Esophagus muscularis mucosa (tissue), 4 donors: Measurements from ENCODE around the gene UCP2.

Experiments
- EP300 ChIP-seq: sonication (generic); formaldehyde crosslinking; IDR thresholded peaks from one replicate; pipeline ENCODE4 v1.6.1; 2017; ENCODE audit warnings: antibody characterized with exemption
- POLR2A ChIP-seq: fragments of 450-650 bp; IDR thresholded peaks from one replicate; pipeline ENCODE4 v1.6.1; 2017; ENCODE audit warnings: antibody characterized with exemption, moderate library complexity, mild to moderate bottlenecking, low read depth
- POLR2AphosphoS5 ChIP-seq, 2 donors: sonication (generic); formaldehyde crosslinking; IDR thresholded peaks; one replicate each; pipeline ENCODE4 v1.6.1; 2017; ENCODE audit warnings: antibody characterized with exemption in 2 of 2
- TF ChIP-seq, protein P1 (sequence below), 3 experiments: fragments of 200-600 bp in 2 of 3; fragments of 450-650 bp in 1 of 3; sonication (generic) in 2 of 3; IDR thresholded peaks; one replicate each; pipeline ENCODE4 v1.5.1; 2017 to 2019; ENCODE audit warnings: antibody characterized with exemption in 3 of 3, mild to moderate bottlenecking in 2 of 3, moderate library complexity in 1 of 3

GRCh38 chr11:73983741-73984538 is 1.3 kb upstream of the UCP2 start:
- TF ChIP-seq, protein P1, sequence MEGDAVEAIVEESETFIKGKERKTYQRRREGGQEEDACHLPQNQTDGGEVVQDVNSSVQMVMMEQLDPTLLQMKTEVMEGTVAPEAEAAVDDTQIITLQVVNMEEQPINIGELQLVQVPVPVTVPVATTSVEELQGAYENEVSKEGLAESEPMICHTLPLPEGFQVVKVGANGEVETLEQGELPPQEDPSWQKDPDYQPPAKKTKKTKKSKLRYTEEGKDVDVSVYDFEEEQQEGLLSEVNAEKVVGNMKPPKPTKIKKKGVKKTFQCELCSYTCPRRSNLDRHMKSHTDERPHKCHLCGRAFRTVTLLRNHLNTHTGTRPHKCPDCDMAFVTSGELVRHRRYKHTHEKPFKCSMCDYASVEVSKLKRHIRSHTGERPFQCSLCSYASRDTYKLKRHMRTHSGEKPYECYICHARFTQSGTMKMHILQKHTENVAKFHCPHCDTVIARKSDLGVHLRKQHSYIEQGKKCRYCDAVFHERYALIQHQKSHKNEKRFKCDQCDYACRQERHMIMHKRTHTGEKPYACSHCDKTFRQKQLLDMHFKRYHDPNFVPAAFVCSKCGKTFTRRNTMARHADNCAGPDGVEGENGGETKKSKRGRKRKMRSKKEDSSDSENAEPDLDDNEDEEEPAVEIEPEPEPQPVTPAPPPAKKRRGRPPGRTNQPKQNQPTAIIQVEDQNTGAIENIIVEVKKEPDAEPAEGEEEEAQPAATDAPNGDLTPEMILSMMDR (IDR thresholded peaks at IDR 0.05), result no peak
- TF ChIP-seq EP300 (no peak), POLR2A (no peak), POLR2AphosphoS5 (IDR thresholded peaks at IDR 0.05) (no peak)
